ENCODE data around the gene HSD11B1. TPM values are rescaled to one million over a fixed set of nuclear protein-coding genes. Genes with fewer than 3 reads are reported as not detected.

HSD11B1 gene
- total RNA-seq, 1 donor from 2014 or later = not detected

- TF ChIP-seq CTCF (IDR thresholded peaks at IDR 0.05; ENCODE audit: unreplicated experiment) = no peak
- H3K27me3 Mint-ChIP-seq (ENCODE audit: unreplicated experiment) = no peaks in the 10 kb centered on the region
Observed at GRCh38 chr1:209749670-209750323, 45.2 kb downstream of the HSD11B1 start.

DNA sequence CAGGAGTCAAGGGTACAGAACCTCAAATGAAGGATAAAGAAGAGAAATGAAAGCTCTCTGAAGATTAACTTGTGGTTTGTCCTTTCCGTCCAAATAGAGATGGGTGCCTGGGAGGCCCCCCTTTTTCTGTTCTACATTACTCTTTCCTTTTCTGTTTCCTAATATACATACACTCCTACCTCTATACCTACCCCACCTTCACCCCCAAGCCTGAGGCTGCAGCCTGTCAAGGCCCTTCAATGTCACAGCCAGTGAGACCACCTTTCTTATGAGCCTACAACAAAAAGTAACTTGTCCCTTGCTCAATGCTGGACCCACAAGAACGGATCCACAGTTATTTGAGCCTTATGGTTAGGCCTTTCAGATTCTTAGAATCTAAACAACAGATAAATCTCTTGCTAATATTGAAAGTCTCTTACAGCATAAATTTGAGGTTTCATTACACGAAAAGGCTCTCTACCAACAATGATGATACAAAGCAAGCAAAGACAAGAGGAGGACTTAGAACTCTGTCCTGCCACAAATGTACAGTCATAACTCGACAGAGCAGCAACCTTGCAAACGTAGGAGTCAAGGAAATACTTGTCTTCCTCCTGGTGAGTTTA, 47.1 kb downstream of the HSD11B1 start:
- no peaks in the 10 kb centered on the region for H3K36me3 Mint-ChIP-seq (ENCODE audit: low read depth, unreplicated experiment)

More at GRCh38 chr1:209749670-209750323, 45.2 kb downstream of the HSD11B1 start:
- DNase-seq (ENCODE audit: low spot score) = no peak
- Mint-ChIP-seq H3K27ac (ENCODE audit: unreplicated experiment) (no peak overlapping the region), H3K9me3 (ENCODE audit: unreplicated experiment) (no peaks in the 10 kb centered on the region), H3K36me3 (ENCODE audit: low read depth, unreplicated experiment) (no peaks in the 10 kb centered on the region), H3K4me1 (ENCODE audit: unreplicated experiment) (peaks cover 11% of the 10 kb centered on the region), H3K4me3 (ENCODE audit: unreplicated experiment) (no peak overlapping the region)

DNA sequence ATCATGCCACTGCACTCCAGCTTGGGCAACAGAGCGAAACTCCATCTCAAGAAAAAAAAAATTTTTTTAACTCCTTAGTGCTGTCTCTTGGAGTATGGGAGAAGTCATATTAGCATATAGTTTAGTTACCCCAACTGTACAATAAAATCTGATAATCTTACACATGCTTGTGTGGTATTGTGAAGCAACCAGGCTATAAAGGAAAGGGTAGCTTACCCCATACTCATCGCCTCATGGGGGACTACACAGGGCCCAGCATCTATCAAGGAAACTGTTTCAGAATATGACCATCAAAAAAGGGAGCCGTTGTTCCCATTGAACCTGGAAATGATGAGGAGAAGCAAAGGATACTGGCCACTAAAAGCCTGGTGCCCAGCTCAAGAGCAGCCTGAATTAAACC, 48.2 kb downstream of the HSD11B1 start:
- Mint-ChIP-seq H3K27me3 (ENCODE audit: unreplicated experiment) (peaks cover 10% of the 10 kb centered on the region), H3K9me3 (ENCODE audit: unreplicated experiment) (no peaks in the 10 kb centered on the region), H3K36me3 (ENCODE audit: low read depth, unreplicated experiment) (no peaks in the 10 kb centered on the region), H3K27ac (ENCODE audit: unreplicated experiment) (no peak overlapping the region), H3K4me3 (ENCODE audit: unreplicated experiment) (no peak overlapping the region), H3K4me1 (ENCODE audit: unreplicated experiment) (peaks cover 19% of the 10 kb centered on the region)
- no peak for DNase-seq (ENCODE audit: low spot score)
- no peak for TF ChIP-seq CTCF (IDR thresholded peaks at IDR 0.05; ENCODE audit: unreplicated experiment)

More for the DNA sequence above, 47.1 kb downstream of the HSD11B1 start:
- peaks cover 10% of the 10 kb centered on the region for H3K27me3 Mint-ChIP-seq (ENCODE audit: unreplicated experiment)
- DNase-seq (ENCODE audit: low spot score) = no peak
- peaks cover 24% of the 10 kb centered on the region for H3K4me1 Mint-ChIP-seq (ENCODE audit: unreplicated experiment)
- H3K9me3 Mint-ChIP-seq (ENCODE audit: unreplicated experiment) = no peaks in the 10 kb centered on the region
- no peak for TF ChIP-seq CTCF (IDR thresholded peaks at IDR 0.05; ENCODE audit: unreplicated experiment)
- no peak overlapping the region for H3K4me3 Mint-ChIP-seq (ENCODE audit: unreplicated experiment)
- no peak overlapping the region for H3K27ac Mint-ChIP-seq (ENCODE audit: unreplicated experiment)

- H3K4me1 Mint-ChIP-seq (ENCODE audit: unreplicated experiment) = peaks cover 17% of the 10 kb centered on the region
- DNase-seq (ENCODE audit: low spot score) = no peak
- peaks cover 11% of the 10 kb centered on the region for H3K27me3 Mint-ChIP-seq (ENCODE audit: unreplicated experiment)
- H3K4me3 Mint-ChIP-seq (ENCODE audit: unreplicated experiment) = no peak overlapping the region
- H3K36me3 Mint-ChIP-seq (ENCODE audit: low read depth, unreplicated experiment) = no peaks in the 10 kb centered on the region
- H3K27ac Mint-ChIP-seq (ENCODE audit: unreplicated experiment) = no peak overlapping the region
- TF ChIP-seq CTCF (IDR thresholded peaks at IDR 0.05; ENCODE audit: unreplicated experiment) = no peak
- H3K9me3 Mint-ChIP-seq (ENCODE audit: unreplicated experiment) = no peaks in the 10 kb centered on the region
Observed at GRCh38 chr1:209755256-209755655, 50.6 kb downstream of the HSD11B1 start.

GRCh38 chr1:209755926-209756614, 51.4 kb downstream of the HSD11B1 start, which contains the start of gene TRAF3IP3:
Gene TRAF3IP3, plus strand, starts transcription at chr1:209756053. Its CDS starts 3,987 bp downstream, at chr1:209760040.
- H3K36me3 Mint-ChIP-seq (ENCODE audit: low read depth, unreplicated experiment) = no peaks in the 10 kb centered on the region
- H3K4me1 Mint-ChIP-seq (ENCODE audit: unreplicated experiment) = peaks cover 17% of the 10 kb centered on the region
- H3K9me3 Mint-ChIP-seq (ENCODE audit: unreplicated experiment) = no peaks in the 10 kb centered on the region
- DNase-seq (ENCODE audit: low spot score) = no peak
- H3K27ac Mint-ChIP-seq (ENCODE audit: unreplicated experiment) = no peak within 1 kb of the TSS
- peaks cover 11% of the 10 kb centered on the region for H3K27me3 Mint-ChIP-seq (ENCODE audit: unreplicated experiment)
- TF ChIP-seq CTCF (IDR thresholded peaks at IDR 0.05; ENCODE audit: unreplicated experiment) = no peak
- H3K4me3 Mint-ChIP-seq (ENCODE audit: unreplicated experiment) = no peak within 1 kb of the TSS

Measured in endothelial cell (in vitro differentiated cells).